ENCODE measurements around the gene SPIN1.
"Not testable (repeated sequence)": the region's sequence is repeated elsewhere in the genome, so short reads cannot be mapped to it uniquely, and the experiment has no call there.

The SPIN1 gene

GRCh38 chr9:88388203-88388885 lies at the start of gene SPIN1:
SPIN1 (plus strand) TSS chr9:88388444; CDS start chr9:88426540, 38,096 bp downstream.
- DNase-seq = peak; percentile 75
- in situ Hi-C loops (cut with HindIII; ENCODE audit: low pct_ligation_motif_present, low pct_unique_long_range_greater_than_20kb, low sequenced_read_pairs) = no loop called here

GRCh38 chr9:88339317-88339716 lies 48.9 kb upstream of the SPIN1 start:
- in situ Hi-C loops (cut with HindIII; ENCODE audit: low pct_ligation_motif_present, low pct_unique_long_range_greater_than_20kb, low sequenced_read_pairs) = no loop called here
- no peak for DNase-seq

GRCh38 chr9:88342246-88342645 lies 46.0 kb upstream of the SPIN1 start:
- no peak for DNase-seq
- in situ Hi-C loops (cut with HindIII; ENCODE audit: low pct_ligation_motif_present, low pct_unique_long_range_greater_than_20kb, low sequenced_read_pairs) = no loop called here

GRCh38 chr9:88344013-88344412 lies 44.2 kb upstream of the SPIN1 start:
- in situ Hi-C loops (cut with HindIII; ENCODE audit: low pct_ligation_motif_present, low pct_unique_long_range_greater_than_20kb, low sequenced_read_pairs) = no loop called here
- no peak for DNase-seq

DNA sequence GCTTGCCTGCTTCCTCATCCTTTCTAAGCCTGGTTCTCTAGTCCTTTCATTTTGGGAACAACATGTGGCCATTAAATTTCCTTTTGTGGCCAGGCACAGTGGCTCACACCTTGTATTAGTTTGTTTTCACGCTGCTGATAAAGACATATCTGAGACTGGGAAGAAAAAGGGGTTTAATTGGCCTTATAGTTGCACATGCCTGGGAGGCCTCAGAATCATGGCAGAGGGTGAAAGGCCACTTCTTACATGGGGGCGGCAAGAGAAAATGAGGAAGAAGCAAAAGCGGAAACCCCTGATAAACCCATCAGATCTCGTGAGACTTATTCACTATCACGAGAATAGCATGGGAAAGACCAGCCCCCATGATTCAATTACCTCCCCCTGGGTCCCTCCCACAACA lies 37.9 kb upstream of the SPIN1 start:
- DNase-seq; in situ Hi-C loops (cut with HindIII; ENCODE audit: low pct_ligation_motif_present, low pct_unique_long_range_greater_than_20kb, low sequenced_read_pairs): not testable (repeated sequence)

- in situ Hi-C loops (cut with HindIII; ENCODE audit: low pct_ligation_motif_present, low pct_unique_long_range_greater_than_20kb, low sequenced_read_pairs) = no loop called here
- DNase-seq = no peak
Observed at GRCh38 chr9:88355166-88355565, 33.1 kb upstream of the SPIN1 start.

- in situ Hi-C loops (cut with HindIII; ENCODE audit: low pct_ligation_motif_present, low pct_unique_long_range_greater_than_20kb, low sequenced_read_pairs); DNase-seq: not testable (repeated sequence)
Observed at GRCh38 chr9:88357250-88357649, 31.0 kb upstream of the SPIN1 start.

DNA sequence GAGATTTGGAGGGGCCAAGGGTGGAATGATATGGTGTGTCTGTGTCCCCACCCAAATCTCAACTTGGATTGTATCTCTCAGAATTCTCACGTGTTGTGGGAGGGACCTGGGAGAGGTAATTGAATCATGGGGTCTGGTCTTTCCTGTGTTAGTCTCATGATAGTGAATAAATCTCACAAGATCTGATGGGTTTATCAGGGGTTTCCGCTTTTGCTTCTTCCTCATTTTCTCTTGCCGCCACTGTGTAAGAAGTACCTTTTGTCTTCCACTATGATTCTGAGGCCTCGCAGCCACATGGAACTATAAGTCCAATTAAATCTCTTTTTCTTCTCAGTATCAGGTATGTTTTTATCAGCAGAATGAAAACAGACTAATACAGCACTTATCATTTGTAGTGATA lies 29.5 kb upstream of the SPIN1 start:
- in situ Hi-C loops (cut with HindIII; ENCODE audit: low pct_ligation_motif_present, low pct_unique_long_range_greater_than_20kb, low sequenced_read_pairs) = no loop called here
- no peak for DNase-seq

GRCh38 chr9:88359974-88360373 lies 28.3 kb upstream of the SPIN1 start:
- no peak for DNase-seq
- in situ Hi-C loops (cut with HindIII; ENCODE audit: low pct_ligation_motif_present, low pct_unique_long_range_greater_than_20kb, low sequenced_read_pairs) = no loop called here

- no peak for DNase-seq
- in situ Hi-C loops (cut with HindIII; ENCODE audit: low pct_ligation_motif_present, low pct_unique_long_range_greater_than_20kb, low sequenced_read_pairs) = no loop called here
Observed at GRCh38 chr9:88362681-88363080, 25.6 kb upstream of the SPIN1 start.

GRCh38 chr9:88363661-88364060 lies 24.6 kb upstream of the SPIN1 start:
- in situ Hi-C loops (cut with HindIII; ENCODE audit: low pct_ligation_motif_present, low pct_unique_long_range_greater_than_20kb, low sequenced_read_pairs) = no loop called here
- DNase-seq = no peak

GRCh38 chr9:88364706-88365105 lies 23.5 kb upstream of the SPIN1 start:
- in situ Hi-C loops (cut with HindIII; ENCODE audit: low pct_ligation_motif_present, low pct_unique_long_range_greater_than_20kb, low sequenced_read_pairs) = no loop called here
- no peak for DNase-seq

DNA sequence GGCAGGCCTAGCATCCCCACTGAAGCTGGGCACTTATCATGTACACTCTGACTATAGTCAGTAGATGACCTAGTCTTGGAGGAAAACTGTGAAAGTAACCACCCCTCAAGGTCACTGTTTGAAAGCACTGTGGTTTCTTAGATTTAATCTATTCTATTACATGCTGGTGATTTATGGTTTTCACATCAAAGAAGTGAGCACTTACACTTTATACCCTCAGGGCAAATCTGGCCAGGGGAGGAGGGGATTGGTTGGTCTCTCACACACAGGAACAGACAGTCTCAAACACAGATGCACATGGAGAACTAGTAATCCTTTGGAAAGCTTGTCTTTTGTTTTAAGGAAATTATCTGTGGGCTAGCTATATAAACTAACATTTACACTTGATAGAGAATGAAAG lies 17.9 kb upstream of the SPIN1 start:
- no peak for DNase-seq
- in situ Hi-C loops (cut with HindIII; ENCODE audit: low pct_ligation_motif_present, low pct_unique_long_range_greater_than_20kb, low sequenced_read_pairs) = no loop called here

DNA sequence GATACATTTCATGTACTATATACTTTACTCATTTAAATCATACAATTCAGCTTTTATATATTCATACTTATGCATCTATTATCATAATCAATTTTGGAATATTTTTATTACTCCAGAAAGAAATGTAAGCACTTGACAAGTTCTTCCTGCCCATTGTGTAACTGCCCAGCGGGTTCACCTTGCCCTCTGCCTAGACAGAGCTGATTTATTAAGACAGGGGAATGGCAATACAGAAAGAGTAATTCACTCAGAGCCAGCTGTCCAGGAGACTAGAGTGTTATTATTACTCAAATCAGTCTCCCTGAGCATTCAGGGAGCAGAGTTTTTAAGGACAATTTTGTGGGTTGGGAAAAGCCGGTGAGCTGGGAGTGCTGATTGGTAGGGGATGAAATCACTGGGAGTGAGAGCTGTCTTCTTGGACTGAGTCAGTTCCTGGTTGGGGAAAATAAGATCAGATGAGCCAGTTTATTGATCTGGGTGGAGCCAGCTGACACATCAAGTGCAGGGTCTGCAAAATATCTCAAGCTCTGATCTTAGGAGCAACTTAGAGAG lies 16.1 kb upstream of the SPIN1 start:
- DNase-seq = no peak
- in situ Hi-C loops (cut with HindIII; ENCODE audit: low pct_ligation_motif_present, low pct_unique_long_range_greater_than_20kb, low sequenced_read_pairs) = no loop called here

- in situ Hi-C loops (cut with HindIII; ENCODE audit: low pct_ligation_motif_present, low pct_unique_long_range_greater_than_20kb, low sequenced_read_pairs) = no loop called here
- no peak for DNase-seq
Observed at GRCh38 chr9:88373045-88373444, 15.2 kb upstream of the SPIN1 start.

GRCh38 chr9:88378317-88378716 lies 9.9 kb upstream of the SPIN1 start:
- no peak for DNase-seq
- in situ Hi-C loops (cut with HindIII; ENCODE audit: low pct_ligation_motif_present, low pct_unique_long_range_greater_than_20kb, low sequenced_read_pairs) = no loop called here

- DNase-seq = no peak
- in situ Hi-C loops (cut with HindIII; ENCODE audit: low pct_ligation_motif_present, low pct_unique_long_range_greater_than_20kb, low sequenced_read_pairs) = no loop called here
Observed at GRCh38 chr9:88379352-88379751, 8.9 kb upstream of the SPIN1 start.

DNA sequence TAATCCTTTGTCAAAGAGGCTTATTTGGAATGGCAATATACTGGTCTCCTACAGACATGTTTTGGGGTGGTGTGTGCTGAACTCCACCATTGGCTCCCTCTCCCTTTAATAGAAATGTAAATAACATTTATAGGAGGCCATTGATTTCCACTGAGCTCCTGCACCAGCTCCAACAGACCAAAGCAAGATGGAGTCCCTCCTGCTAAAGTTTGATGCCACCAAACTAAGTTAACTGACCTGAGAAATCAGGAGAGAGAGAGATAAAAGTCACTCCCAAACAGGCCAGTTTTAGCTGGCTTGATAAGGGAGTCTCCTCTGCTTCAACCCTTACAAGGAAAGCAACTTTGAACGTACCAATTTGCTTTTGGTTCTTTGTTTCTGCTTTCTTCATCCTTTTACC lies 8.1 kb upstream of the SPIN1 start:
- in situ Hi-C loops (cut with HindIII; ENCODE audit: low pct_ligation_motif_present, low pct_unique_long_range_greater_than_20kb, low sequenced_read_pairs) = no loop called here
- DNase-seq = no peak

GRCh38 chr9:88381322-88381721 lies 6.9 kb upstream of the SPIN1 start:
- in situ Hi-C loops (cut with HindIII; ENCODE audit: low pct_ligation_motif_present, low pct_unique_long_range_greater_than_20kb, low sequenced_read_pairs); DNase-seq: not testable (repeated sequence)

GRCh38 chr9:88383176-88383575 lies 5.1 kb upstream of the SPIN1 start:
- in situ Hi-C loops (cut with HindIII; ENCODE audit: low pct_ligation_motif_present, low pct_unique_long_range_greater_than_20kb, low sequenced_read_pairs) = no loop called here
- DNase-seq = no peak
